Thyroid gland (tissue), 4 donors: Measurements from ENCODE around the gene ITLN1. TPM values are rescaled to one million over a fixed set of nuclear protein-coding genes. Genes with fewer than 3 reads are reported as not detected.

Experiments
- DNase-seq, 2 donors: peaks; one replicate each; pipeline ENCODE4 v3.0.0-alpha.2; 2019
- H3K27ac ChIP-seq, 3 donors: fragments of 200-600 bp; sonication (generic); 1 replicate in 2 of 3; 2 replicates in 1 of 3; pipeline ENCODE4 v1.5.1; 2016 to 2019; ENCODE audit warnings: mild to moderate bottlenecking in 1 of 3, moderate library complexity in 1 of 3
- H3K27me3 ChIP-seq: fragments of 200-600 bp; sonication (generic); one replicate; pipeline ENCODE4 v1.5.1; 2019
- H3K36me3 ChIP-seq, 2 donors: fragments of 200-600 bp; sonication (generic); one replicate each; pipeline ENCODE4 v1.5.1; 2016 to 2019
- H3K4me1 ChIP-seq, 2 donors: fragments of 200-600 bp; sonication (generic); one replicate each; pipeline ENCODE4 v1.5.1; 2017 to 2019
- H3K4me3 ChIP-seq, 3 donors: fragments of 200-600 bp; sonication (generic); replicated peaks in 1 of 3; 1 replicate in 2 of 3; 2 replicates in 1 of 3; pipeline ENCODE4 v1.5.1; 2016; ENCODE audit warnings: mild to moderate bottlenecking in 1 of 3
- H3K9me3 ChIP-seq: fragments of 200-600 bp; sonication (generic); one replicate; pipeline ENCODE4 v1.5.1; 2017
- POLR2A ChIP-seq, 2 donors: fragments of 450-650 bp; IDR thresholded peaks; one replicate each; pipeline ENCODE4 v1.6.1; 2017; ENCODE audit warnings: antibody characterized with exemption in 2 of 2, mild to moderate bottlenecking in 2 of 2, moderate library complexity in 1 of 2
- WGBS, 2 donors: methylation state at CpG; one replicate each; pipeline ENCODE4 v1.1.5; 2017; 5-methylcytosine and 5-hydroxymethylcytosine counted together
- intact Hi-C: fragments of 100-400 bp; cut with DNase I; formaldehyde crosslinking; loops from one replicate; pipeline ENCODE4 v1.15.1; 2023
- total RNA-seq, 4 donors: library from RNA; depleted of rRNA; stranded (reverse); fragments of >200 nt; gene quantifications; one replicate each; pipeline ENCODE4 v1.2.3, GENCODE V29; 2016
- TF ChIP-seq, protein P1 (sequence below), 6 experiments: fragments of 200-600 bp in 3 of 6; fragments of 450-650 bp in 3 of 6; sonication (generic) in 3 of 6; IDR thresholded peaks; one replicate each; pipeline ENCODE4 v1.5.1; 2016 to 2019; ENCODE audit warnings: antibody characterized with exemption in 6 of 6, mild to moderate bottlenecking in 2 of 6, inconsistent platforms in 1 of 6, moderate library complexity in 1 of 6

Gene ITLN1
- total RNA-seq, 4 donors from 2014 or later, result not detected

DNA sequence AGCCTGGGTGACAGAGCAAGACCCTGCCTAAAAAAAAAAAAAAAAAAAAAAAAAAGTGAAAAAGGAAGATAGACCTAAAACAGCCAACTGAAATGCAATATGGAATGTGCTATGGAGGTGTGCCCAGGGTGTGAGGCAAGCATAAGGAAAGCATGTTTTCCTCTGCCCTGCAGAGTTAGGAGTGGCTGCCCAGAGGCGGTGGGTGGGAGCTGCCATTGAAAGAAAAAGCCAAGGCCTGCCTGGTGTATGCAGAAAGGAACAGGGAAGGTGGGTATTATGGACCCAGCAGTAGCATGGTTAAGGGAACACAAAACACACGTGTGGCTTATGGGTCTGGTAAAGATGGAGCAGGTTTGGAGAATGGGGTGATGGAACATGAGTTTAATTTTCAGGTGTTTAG, 31.2 kb downstream of the ITLN1 start:
- H3K27ac ChIP-seq, result no peak overlapping the region
- no peak for DNase-seq
- no peaks in the 10 kb centered on the region for H3K36me3 ChIP-seq
- no peak overlapping the region for H3K4me3 ChIP-seq
- no peaks in the 10 kb centered on the region for H3K9me3 ChIP-seq
- TF ChIP-seq, protein P1, sequence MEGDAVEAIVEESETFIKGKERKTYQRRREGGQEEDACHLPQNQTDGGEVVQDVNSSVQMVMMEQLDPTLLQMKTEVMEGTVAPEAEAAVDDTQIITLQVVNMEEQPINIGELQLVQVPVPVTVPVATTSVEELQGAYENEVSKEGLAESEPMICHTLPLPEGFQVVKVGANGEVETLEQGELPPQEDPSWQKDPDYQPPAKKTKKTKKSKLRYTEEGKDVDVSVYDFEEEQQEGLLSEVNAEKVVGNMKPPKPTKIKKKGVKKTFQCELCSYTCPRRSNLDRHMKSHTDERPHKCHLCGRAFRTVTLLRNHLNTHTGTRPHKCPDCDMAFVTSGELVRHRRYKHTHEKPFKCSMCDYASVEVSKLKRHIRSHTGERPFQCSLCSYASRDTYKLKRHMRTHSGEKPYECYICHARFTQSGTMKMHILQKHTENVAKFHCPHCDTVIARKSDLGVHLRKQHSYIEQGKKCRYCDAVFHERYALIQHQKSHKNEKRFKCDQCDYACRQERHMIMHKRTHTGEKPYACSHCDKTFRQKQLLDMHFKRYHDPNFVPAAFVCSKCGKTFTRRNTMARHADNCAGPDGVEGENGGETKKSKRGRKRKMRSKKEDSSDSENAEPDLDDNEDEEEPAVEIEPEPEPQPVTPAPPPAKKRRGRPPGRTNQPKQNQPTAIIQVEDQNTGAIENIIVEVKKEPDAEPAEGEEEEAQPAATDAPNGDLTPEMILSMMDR (IDR thresholded peaks at IDR 0.05), result no peak
- no peak for TF ChIP-seq POLR2A (IDR thresholded peaks at IDR 0.05)
- 89 to 90% methylated on average over 2 of the region's 2 CpGs for WGBS, 2 donors
- no peaks in the 10 kb centered on the region for H3K4me1 ChIP-seq
- no peaks in the 10 kb centered on the region for H3K27me3 ChIP-seq
- intact Hi-C loops, result no loop called here

DNA sequence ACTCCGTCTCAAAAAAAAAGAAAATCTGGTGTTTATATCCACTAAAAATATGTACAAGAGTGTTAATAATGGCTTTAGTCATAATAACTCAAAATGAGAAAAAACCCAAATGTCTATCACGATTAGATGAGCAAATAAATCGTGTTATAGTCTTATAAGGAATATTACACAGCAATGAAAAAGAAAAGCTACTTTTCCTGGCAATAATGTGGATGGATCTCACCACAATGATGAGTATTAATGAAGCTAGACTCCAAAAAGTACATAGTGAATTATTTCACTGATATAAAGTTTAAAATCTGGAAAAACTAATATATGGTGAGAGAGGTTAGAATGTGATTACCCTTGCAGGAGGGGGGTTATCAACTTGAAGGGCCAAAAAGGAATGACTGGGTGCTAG, 32.0 kb downstream of the ITLN1 start:
- intact Hi-C loops, result no loop called here
- Histone ChIP-seq H3K9me3 (no peaks in the 10 kb centered on the region), H3K4me1 (no peaks in the 10 kb centered on the region), H3K27ac (no peak overlapping the region), H3K4me3 (no peak overlapping the region), H3K36me3 (no peaks in the 10 kb centered on the region), H3K27me3 (no peaks in the 10 kb centered on the region)
- DNase-seq, result no peak
- WGBS, 2 donors, result 90 to 94% methylated on average over 3 of the region's 3 CpGs
- TF ChIP-seq POLR2A (IDR thresholded peaks at IDR 0.05), result no peak
- TF ChIP-seq, protein P1 (IDR thresholded peaks at IDR 0.05), result no peak

DNA sequence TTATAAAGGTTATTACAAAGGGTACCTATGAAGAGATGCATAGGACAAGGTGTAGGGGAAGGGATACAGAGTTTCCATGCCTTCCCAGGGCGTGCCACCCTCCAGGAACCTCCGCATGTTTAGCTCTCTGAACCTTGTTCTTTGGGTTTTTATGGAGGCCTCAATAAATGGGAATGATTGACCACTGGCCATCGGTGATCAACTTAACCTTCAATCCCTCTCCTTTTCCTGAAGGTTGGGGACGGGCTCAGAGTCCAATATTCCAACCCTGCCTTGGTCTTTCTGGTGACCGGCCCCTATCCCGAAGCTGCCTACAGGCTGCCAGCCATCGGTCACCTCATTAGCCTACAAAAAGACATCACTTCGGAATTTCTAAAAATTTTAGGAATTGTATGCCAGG, 34.0 kb downstream of the ITLN1 start:
- Histone ChIP-seq H3K4me3 (no peak overlapping the region), H3K36me3 (no peaks in the 10 kb centered on the region), H3K4me1 (no peaks in the 10 kb centered on the region), H3K27ac (no peak overlapping the region), H3K27me3 (no peaks in the 10 kb centered on the region), H3K9me3 (no peaks in the 10 kb centered on the region)
- TF ChIP-seq, protein P1 (IDR thresholded peaks at IDR 0.05), result no peak
- no peak for TF ChIP-seq POLR2A (IDR thresholded peaks at IDR 0.05)
- no peak for DNase-seq
- WGBS, 2 donors, result 90 to 96% methylated on average over 8 of the region's 8 CpGs
- intact Hi-C loops, result no loop called here

DNA sequence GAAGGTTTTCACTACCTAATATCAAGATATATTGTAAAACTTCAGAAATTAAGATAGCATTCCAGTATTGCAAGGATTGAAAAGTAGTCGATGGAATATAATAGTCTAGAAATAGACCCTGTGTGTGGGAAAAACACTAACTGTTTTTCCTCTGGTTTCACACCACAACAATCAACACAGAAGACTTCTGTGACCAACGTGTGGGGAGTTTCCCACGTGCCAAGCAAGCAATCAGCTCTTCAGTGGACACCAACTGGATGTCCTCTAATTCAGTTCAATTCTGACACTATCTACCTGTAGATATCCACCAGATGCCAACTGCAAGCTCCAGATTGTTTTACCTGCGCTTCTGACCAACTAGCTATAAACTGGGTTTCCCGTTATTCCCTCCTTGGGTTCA, 34.4 kb downstream of the ITLN1 start:
- Histone ChIP-seq H3K36me3 (no peaks in the 10 kb centered on the region), H3K27me3 (no peaks in the 10 kb centered on the region), H3K4me3 (no peak overlapping the region), H3K4me1 (no peaks in the 10 kb centered on the region), H3K27ac (no peak overlapping the region), H3K9me3 (no peaks in the 10 kb centered on the region)
- DNase-seq, result no peak
- intact Hi-C loops, result no loop called here
- TF ChIP-seq, protein P1 (IDR thresholded peaks at IDR 0.05), result no peak
- no peak for TF ChIP-seq POLR2A (IDR thresholded peaks at IDR 0.05)
- 85 to 86% methylated on average over 5 of the region's 5 CpGs for WGBS, 2 donors

DNA sequence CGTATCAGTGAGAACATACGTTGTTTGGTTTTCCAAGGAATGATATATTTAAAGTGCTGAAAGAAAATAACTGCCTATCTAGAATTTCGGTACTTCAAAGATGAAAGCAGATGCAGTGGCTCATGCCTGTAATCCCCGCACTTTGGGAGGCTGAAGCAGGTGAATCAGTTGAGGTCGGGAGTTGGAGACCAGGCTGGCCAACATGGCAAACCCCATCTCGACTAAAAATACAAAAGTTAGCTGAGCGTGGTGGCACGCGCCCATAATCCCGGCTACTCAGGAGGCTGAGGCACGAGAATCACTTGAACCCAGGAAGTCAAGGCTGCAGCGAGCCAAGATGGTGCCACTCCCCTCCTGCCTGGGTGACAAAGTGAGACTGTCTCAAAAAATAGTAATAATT, 38.7 kb downstream of the ITLN1 start:
- Histone ChIP-seq H3K36me3 (no peaks in the 10 kb centered on the region), H3K4me1 (no peaks in the 10 kb centered on the region), H3K9me3 (no peaks in the 10 kb centered on the region), H3K27ac (no peak overlapping the region), H3K4me3 (no peak overlapping the region), H3K27me3 (no peaks in the 10 kb centered on the region)
- DNase-seq, result no peak
- intact Hi-C loops, result no loop called here
- TF ChIP-seq POLR2A (IDR thresholded peaks at IDR 0.05), result no peak
- TF ChIP-seq, protein P1 (IDR thresholded peaks at IDR 0.05), result no peak
- WGBS, 2 donors, result 87 to 90% methylated on average over 12 of the region's 12 CpGs
